Measurements from ENCODE around the gene EXOC1.
A peak's percentile ranks its signal among the peaks of the same experiment; 100 is the strongest.
"Not testable (repeated sequence)": the region's sequence is repeated elsewhere in the genome, so short reads cannot be mapped to it uniquely, and the experiment has no call there.

EXOC1 gene

GRCh38 chr4:55830716-55831115 is 22.7 kb upstream of the EXOC1 start:
- Histone ChIP-seq H3K27me3 (ENCODE audit: control insufficient read depth, insufficient read depth, low read length) (no peaks in the 10 kb centered on the region), H3K27ac (ENCODE audit: low read depth, low read length) (no peak overlapping the region), H3K36me3 (ENCODE audit: control insufficient read depth, insufficient read depth, low read length) (no peaks in the 10 kb centered on the region), H3K9ac (ENCODE audit: low read length) (no peak overlapping the region), H3K4me3 (ENCODE audit: low read length) (no peak overlapping the region), H3K4me1 (ENCODE audit: control insufficient read depth, insufficient read depth, low read length) (no peaks in the 10 kb centered on the region)

- H3K4me1 ChIP-seq (ENCODE audit: control insufficient read depth, insufficient read depth, low read length) = no peaks in the 10 kb centered on the region
- H3K36me3 ChIP-seq (ENCODE audit: control insufficient read depth, insufficient read depth, low read length) = no peaks in the 10 kb centered on the region
- no peak overlapping the region for H3K9ac ChIP-seq (ENCODE audit: low read length)
- no peak overlapping the region for H3K4me3 ChIP-seq (ENCODE audit: low read length)
- H3K27me3 ChIP-seq (ENCODE audit: control insufficient read depth, insufficient read depth, low read length) = no peaks in the 10 kb centered on the region
- no peak overlapping the region for H3K27ac ChIP-seq (ENCODE audit: low read depth, low read length)
Observed at GRCh38 chr4:55834086-55834795, 19.2 kb upstream of the EXOC1 start.

DNA sequence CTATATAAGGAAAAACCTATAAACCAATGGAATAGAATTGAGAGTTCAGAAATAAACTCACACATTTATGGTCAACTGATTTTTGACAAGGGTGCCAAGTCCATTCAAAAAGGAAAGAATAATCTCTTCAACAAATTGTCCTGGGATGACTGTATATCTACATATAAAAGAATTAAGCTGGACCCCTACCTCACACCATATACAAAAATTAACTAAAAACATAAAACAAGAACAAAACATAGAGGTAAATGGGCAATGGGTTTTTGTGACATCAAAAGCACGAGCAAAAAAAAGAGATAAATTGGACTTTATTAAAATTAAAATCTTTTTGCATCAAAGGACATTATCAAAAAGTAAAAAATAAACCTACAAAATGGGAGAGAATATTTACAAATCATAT is 15.5 kb upstream of the EXOC1 start:
- Histone ChIP-seq H3K4me3 (ENCODE audit: low read length) (no peak overlapping the region), H3K27ac (ENCODE audit: low read depth, low read length) (no peak overlapping the region), H3K27me3 (ENCODE audit: control insufficient read depth, insufficient read depth, low read length) (no peaks in the 10 kb centered on the region), H3K4me1 (ENCODE audit: control insufficient read depth, insufficient read depth, low read length) (no peaks in the 10 kb centered on the region), H3K9ac (ENCODE audit: low read length) (no peak overlapping the region), H3K36me3 (ENCODE audit: control insufficient read depth, insufficient read depth, low read length) (no peaks in the 10 kb centered on the region)

GRCh38 chr4:55838356-55838755 is 15.1 kb upstream of the EXOC1 start:
- Histone ChIP-seq H3K27ac (ENCODE audit: low read depth, low read length) (no peak overlapping the region), H3K36me3 (ENCODE audit: control insufficient read depth, insufficient read depth, low read length) (no peaks in the 10 kb centered on the region), H3K27me3 (ENCODE audit: control insufficient read depth, insufficient read depth, low read length) (no peaks in the 10 kb centered on the region), H3K4me1 (ENCODE audit: control insufficient read depth, insufficient read depth, low read length) (no peaks in the 10 kb centered on the region), H3K4me3 (ENCODE audit: low read length) (no peak overlapping the region), H3K9ac (ENCODE audit: low read length) (no peak overlapping the region)

GRCh38 chr4:55838952-55839351 is 14.5 kb upstream of the EXOC1 start:
- no peaks in the 10 kb centered on the region for H3K36me3 ChIP-seq (ENCODE audit: control insufficient read depth, insufficient read depth, low read length)
- H3K27ac ChIP-seq (ENCODE audit: low read depth, low read length) = no peak overlapping the region
- H3K4me1 ChIP-seq (ENCODE audit: control insufficient read depth, insufficient read depth, low read length) = no peaks in the 10 kb centered on the region
- H3K4me3 ChIP-seq (ENCODE audit: low read length) = no peak overlapping the region
- no peaks in the 10 kb centered on the region for H3K27me3 ChIP-seq (ENCODE audit: control insufficient read depth, insufficient read depth, low read length)
- H3K9ac ChIP-seq (ENCODE audit: low read length) = no peak overlapping the region

DNA sequence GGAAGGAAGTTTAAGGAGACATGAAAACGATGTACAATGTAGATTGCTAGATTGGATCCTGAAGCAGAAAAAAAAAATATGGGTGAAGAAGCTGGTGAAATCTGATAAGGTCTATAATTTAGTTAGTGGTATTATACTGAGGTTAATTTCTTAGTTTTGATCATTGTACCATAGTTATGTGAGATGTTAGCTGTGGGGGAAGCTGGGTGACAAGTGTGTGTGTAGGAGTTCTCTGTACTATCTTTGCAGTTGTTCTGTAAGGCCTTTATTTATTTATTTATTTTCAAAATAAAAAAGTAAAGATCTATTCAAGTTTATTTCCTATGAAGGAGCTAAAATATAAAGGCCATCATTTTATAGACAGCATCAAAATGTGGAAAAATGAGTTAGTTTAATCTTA is 12.5 kb upstream of the EXOC1 start:
- Histone ChIP-seq H3K9ac (ENCODE audit: low read length) (no peak overlapping the region), H3K27me3 (ENCODE audit: control insufficient read depth, insufficient read depth, low read length) (no peaks in the 10 kb centered on the region), H3K4me3 (ENCODE audit: low read length) (no peak overlapping the region), H3K27ac (ENCODE audit: low read depth, low read length) (no peak overlapping the region), H3K36me3 (ENCODE audit: control insufficient read depth, insufficient read depth, low read length) (no peaks in the 10 kb centered on the region), H3K4me1 (ENCODE audit: control insufficient read depth, insufficient read depth, low read length) (no peaks in the 10 kb centered on the region)

DNA sequence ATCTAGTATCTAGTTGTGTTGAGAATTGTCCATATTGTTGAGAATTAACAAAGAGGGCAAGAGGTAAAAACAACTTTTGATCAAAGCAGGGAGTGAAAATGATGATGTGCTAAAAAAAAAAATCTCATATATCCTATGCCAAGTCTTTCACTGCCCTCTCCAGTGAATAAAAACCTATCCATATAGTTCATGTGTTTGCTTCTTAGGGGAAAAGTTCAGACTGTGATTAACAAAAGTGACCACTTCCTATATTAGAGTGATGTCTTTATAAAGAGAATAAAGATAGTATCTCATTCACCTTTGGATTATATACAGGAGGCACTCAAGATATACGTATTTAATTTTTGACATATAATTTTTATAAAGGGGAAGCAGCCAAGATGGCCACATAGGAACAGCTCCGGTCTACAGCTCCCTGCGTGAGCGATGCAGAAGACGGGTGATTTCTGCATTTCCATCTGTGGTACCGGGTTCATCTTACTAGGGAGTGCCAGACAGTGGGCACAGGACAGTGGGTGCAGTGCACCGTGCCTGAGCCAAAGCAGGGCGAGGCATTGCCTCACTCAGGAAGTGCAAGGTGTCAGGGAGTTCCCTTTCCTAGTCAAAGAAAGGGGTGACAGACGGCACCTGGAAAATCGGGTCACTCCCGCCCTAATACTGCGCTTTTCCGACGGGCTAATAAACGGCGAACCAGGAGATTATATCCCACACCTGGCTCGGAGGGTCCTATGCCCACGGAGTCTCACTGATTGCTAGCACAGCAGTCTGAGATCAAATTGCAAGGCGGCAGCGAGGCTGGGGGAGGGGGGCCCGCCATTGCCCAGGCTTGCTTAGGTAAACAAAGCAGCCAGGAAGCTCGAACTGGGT is 11.8 kb upstream of the EXOC1 start:
- H3K9ac ChIP-seq (ENCODE audit: low read length); H3K27ac ChIP-seq (ENCODE audit: low read depth, low read length); H3K36me3 ChIP-seq (ENCODE audit: control insufficient read depth, insufficient read depth, low read length); H3K4me3 ChIP-seq (ENCODE audit: low read length); H3K4me1 ChIP-seq (ENCODE audit: control insufficient read depth, insufficient read depth, low read length); H3K27me3 ChIP-seq (ENCODE audit: control insufficient read depth, insufficient read depth, low read length): not testable (repeated sequence)

- not testable (repeated sequence) for H3K36me3 ChIP-seq (ENCODE audit: control insufficient read depth, insufficient read depth, low read length); H3K4me3 ChIP-seq (ENCODE audit: low read length); H3K9ac ChIP-seq (ENCODE audit: low read length); H3K27ac ChIP-seq (ENCODE audit: low read depth, low read length); H3K4me1 ChIP-seq (ENCODE audit: control insufficient read depth, insufficient read depth, low read length); H3K27me3 ChIP-seq (ENCODE audit: control insufficient read depth, insufficient read depth, low read length)
Observed at GRCh38 chr4:55842312-55842711, 11.1 kb upstream of the EXOC1 start.

DNA sequence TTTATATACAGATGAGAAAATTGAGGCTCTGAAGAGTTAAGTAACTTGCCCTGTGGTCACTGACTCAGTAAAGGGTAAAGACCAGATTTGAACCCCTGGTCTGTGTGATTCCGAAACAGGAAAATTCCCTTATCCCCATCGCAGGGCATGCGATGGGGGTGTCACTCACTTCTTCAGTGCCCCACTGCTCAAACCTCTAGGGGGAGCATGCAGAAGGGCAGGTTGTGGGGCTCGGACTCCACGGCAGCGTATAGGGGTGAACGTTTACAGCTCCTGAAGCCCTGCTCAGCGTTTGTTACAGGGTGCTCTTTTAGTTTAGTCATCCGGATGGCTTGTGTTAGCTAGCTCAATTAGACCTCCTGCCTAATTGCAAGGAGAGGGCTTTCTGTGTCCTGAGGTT is 3.7 kb upstream of the EXOC1 start:
- Histone ChIP-seq H3K4me3 (ENCODE audit: low read length) (no peak overlapping the region), H3K4me1 (ENCODE audit: control insufficient read depth, insufficient read depth, low read length) (peaks cover 6% of the 10 kb centered on the region), H3K9ac (ENCODE audit: low read length) (no peak overlapping the region), H3K36me3 (ENCODE audit: control insufficient read depth, insufficient read depth, low read length) (peaks cover 2% of the 10 kb centered on the region), H3K27ac (ENCODE audit: low read depth, low read length) (no peak overlapping the region), H3K27me3 (ENCODE audit: control insufficient read depth, insufficient read depth, low read length) (no peaks in the 10 kb centered on the region)

DNA sequence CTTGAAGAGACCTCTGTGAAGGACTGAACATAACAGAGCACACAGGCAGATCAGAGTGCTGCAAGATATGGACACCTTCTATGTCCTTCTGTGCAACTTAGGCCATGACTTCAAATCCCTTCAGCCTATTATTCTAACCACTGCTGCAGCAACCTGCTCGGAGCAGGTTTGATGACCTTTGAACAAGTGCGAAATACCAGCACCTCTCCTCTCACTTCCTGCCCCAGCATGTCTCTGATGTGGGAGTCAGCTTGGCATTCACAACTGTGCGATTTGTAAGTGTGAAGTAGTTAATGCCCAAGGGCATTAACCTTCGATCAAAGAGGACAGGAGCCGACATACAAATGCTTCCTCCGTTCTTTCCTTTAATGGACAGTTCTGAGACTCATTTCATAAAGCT is 1.6 kb upstream of the EXOC1 start:
- H3K27me3 ChIP-seq (ENCODE audit: control insufficient read depth, insufficient read depth, low read length) = no peaks in the 10 kb centered on the region
- H3K4me3 ChIP-seq (ENCODE audit: low read length) = no peak overlapping the region
- no peak overlapping the region for H3K27ac ChIP-seq (ENCODE audit: low read depth, low read length)
- H3K9ac ChIP-seq (ENCODE audit: low read length) = no peak overlapping the region
- peaks cover 2% of the 10 kb centered on the region for H3K36me3 ChIP-seq (ENCODE audit: control insufficient read depth, insufficient read depth, low read length)
- H3K4me1 ChIP-seq (ENCODE audit: control insufficient read depth, insufficient read depth, low read length) = peaks cover 8% of the 10 kb centered on the region

DNA sequence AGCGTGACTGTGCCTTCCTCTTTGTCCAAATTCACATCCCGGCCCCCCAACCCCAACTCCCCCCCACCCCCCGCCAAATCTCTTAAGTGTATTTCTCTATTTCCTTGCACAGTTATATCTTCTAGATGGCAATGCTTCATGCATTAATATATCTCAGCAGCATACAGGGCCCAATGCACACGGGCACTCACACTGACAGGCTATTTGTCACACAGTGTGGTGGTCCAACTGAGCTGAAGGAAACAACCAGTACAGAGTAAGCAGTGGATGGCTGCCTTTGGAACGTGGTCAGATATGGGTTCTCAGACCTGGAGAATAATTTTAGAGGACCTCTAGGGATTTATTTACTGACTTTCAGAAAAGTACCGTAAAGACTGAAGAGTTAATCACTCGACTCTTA is 681 bp downstream of the EXOC1 start:
- Histone ChIP-seq H3K27ac (ENCODE audit: low read depth, low read length) (peak overlapping the region; percentile 87), H3K27me3 (ENCODE audit: control insufficient read depth, insufficient read depth, low read length) (no peaks in the 10 kb centered on the region), H3K9ac (ENCODE audit: low read length) (peak overlapping the region; percentile 82), H3K36me3 (ENCODE audit: control insufficient read depth, insufficient read depth, low read length) (peaks cover 2% of the 10 kb centered on the region), H3K4me3 (ENCODE audit: low read length) (peak overlapping the region; percentile 95), H3K4me1 (ENCODE audit: control insufficient read depth, insufficient read depth, low read length) (peaks cover 8% of the 10 kb centered on the region)

DNA sequence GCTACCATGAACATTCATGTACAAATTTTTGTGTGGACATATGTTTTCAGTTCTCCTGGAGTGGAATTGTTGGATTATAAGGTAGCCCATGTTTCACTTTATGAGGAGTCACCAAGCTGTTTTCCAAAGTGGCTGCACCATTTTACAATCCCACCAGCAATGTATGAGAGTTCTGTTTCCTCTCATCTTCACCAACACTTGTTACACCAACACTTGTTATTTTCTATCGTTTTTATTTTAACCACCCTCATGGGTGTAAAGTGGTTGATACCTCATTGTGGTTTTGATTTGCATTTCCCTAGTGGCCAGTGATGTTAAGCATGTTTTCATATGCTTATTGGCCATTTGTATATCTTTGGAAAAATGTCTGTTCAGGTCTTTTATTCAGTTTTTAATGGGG is 4.1 kb downstream of the EXOC1 start:
- Histone ChIP-seq H3K36me3 (ENCODE audit: control insufficient read depth, insufficient read depth, low read length) (peaks cover 4% of the 10 kb centered on the region), H3K4me3 (ENCODE audit: low read length) (no peak overlapping the region), H3K27me3 (ENCODE audit: control insufficient read depth, insufficient read depth, low read length) (no peaks in the 10 kb centered on the region), H3K9ac (ENCODE audit: low read length) (no peak overlapping the region), H3K4me1 (ENCODE audit: control insufficient read depth, insufficient read depth, low read length) (peaks cover 8% of the 10 kb centered on the region), H3K27ac (ENCODE audit: low read depth, low read length) (no peak overlapping the region)

DNA sequence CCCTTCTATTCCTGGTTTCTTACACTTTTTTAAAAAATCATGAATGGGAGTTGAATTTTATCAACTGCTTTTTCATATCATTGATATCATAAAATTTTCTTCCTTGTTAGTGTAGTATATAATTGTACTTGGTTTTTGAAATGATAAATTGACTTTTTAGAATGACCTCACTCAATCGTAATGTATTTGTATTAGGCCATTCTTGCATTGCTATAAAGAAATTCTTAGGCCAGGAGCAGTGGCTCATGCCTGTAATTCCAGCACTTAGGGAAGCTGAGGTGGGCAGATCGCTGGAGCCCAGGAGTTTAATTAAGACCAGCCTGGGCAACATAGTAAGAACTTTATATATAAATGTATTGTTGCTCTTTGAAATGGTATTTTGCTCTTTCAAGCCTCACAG is 6.3 kb downstream of the EXOC1 start:
- Histone ChIP-seq H3K36me3 (ENCODE audit: control insufficient read depth, insufficient read depth, low read length) (peaks cover 2% of the 10 kb centered on the region), H3K4me1 (ENCODE audit: control insufficient read depth, insufficient read depth, low read length) (peaks cover 2% of the 10 kb centered on the region), H3K27me3 (ENCODE audit: control insufficient read depth, insufficient read depth, low read length) (no peaks in the 10 kb centered on the region), H3K9ac (ENCODE audit: low read length) (no peak overlapping the region), H3K4me3 (ENCODE audit: low read length) (no peak overlapping the region), H3K27ac (ENCODE audit: low read depth, low read length) (no peak overlapping the region)
